ENCODE measurements around the gene TES.

The TES gene

GRCh38 chr7:116259156-116259870 lies 49.0 kb downstream of the TES start:
- DNase-seq: no peak
- Histone ChIP-seq H3K27me3 (replicated peaks) (no peaks in the 10 kb centered on the region), H3K4me3 (ENCODE audit: low read depth, low read length) (no peak overlapping the region), H3K36me3 (replicated peaks) (peaks cover 19% of the 10 kb centered on the region), H3K27ac (peak overlapping the region; percentile 18)
- in situ Hi-C loops (cut with HindIII; ENCODE audit: low pct_ligation_motif_present, low sequenced_read_pairs): loop anchor here (25.0 kb wide), 1 partner anchor 328 kb away; no protein-coding TSS in a partner anchor
- no peak for TF ChIP-seq CTCF (IDR thresholded peaks at IDR 0.05; ENCODE audit: low read depth, low read length, missing control alignments)

- peak overlapping the region; percentile 63 for H3K27ac ChIP-seq
- H3K36me3 ChIP-seq (replicated peaks): peaks cover 14% of the 10 kb centered on the region
- DNase-seq: peak; percentile 57
- H3K4me3 ChIP-seq (ENCODE audit: low read depth, low read length): no peak overlapping the region
- in situ Hi-C loops (cut with HindIII; ENCODE audit: low pct_ligation_motif_present, low sequenced_read_pairs): loop anchor here (25.0 kb wide), 1 partner anchor 327 kb away; no protein-coding TSS in a partner anchor
- no peaks in the 10 kb centered on the region for H3K27me3 ChIP-seq (replicated peaks)
- TF ChIP-seq CTCF (IDR thresholded peaks at IDR 0.05; ENCODE audit: low read depth, low read length, missing control alignments): no peak
Observed at GRCh38 chr7:116259871-116260440, 49.6 kb downstream of the TES start.

- no peak for DNase-seq
- in situ Hi-C loops (cut with HindIII; ENCODE audit: low pct_ligation_motif_present, low sequenced_read_pairs): loop anchor here (25.0 kb wide), 1 partner anchor 325 kb away; no protein-coding TSS in a partner anchor
- no peak for TF ChIP-seq CTCF (IDR thresholded peaks at IDR 0.05; ENCODE audit: low read depth, low read length, missing control alignments)
- H3K27me3 ChIP-seq (replicated peaks): no peaks in the 10 kb centered on the region
- H3K4me3 ChIP-seq (ENCODE audit: low read depth, low read length): no peak overlapping the region
- H3K36me3 ChIP-seq (replicated peaks): peaks cover 3% of the 10 kb centered on the region
- H3K27ac ChIP-seq: no peak overlapping the region
Observed at GRCh38 chr7:116261904-116262303, 51.6 kb downstream of the TES start.

GRCh38 chr7:116265881-116266280 lies 55.5 kb downstream of the TES start:
- Histone ChIP-seq H3K27ac (no peak overlapping the region), H3K27me3 (replicated peaks) (no peaks in the 10 kb centered on the region), H3K4me3 (ENCODE audit: low read depth, low read length) (no peak overlapping the region), H3K36me3 (replicated peaks) (no peaks in the 10 kb centered on the region)
- DNase-seq: no peak
- in situ Hi-C loops (cut with HindIII; ENCODE audit: low pct_ligation_motif_present, low sequenced_read_pairs): loop anchor here (25.0 kb wide), 1 partner anchor 321 kb away; no protein-coding TSS in a partner anchor
- TF ChIP-seq CTCF (IDR thresholded peaks at IDR 0.05; ENCODE audit: low read depth, low read length, missing control alignments): no peak

GRCh38 chr7:116269466-116269865 lies 59.1 kb downstream of the TES start:
- in situ Hi-C loops (cut with HindIII; ENCODE audit: low pct_ligation_motif_present, low sequenced_read_pairs): loop anchor here (25.0 kb wide), 1 partner anchor 318 kb away; no protein-coding TSS in a partner anchor
- no peaks in the 10 kb centered on the region for H3K27me3 ChIP-seq (replicated peaks)
- H3K4me3 ChIP-seq (ENCODE audit: low read depth, low read length): no peak overlapping the region
- no peak for DNase-seq
- no peak for TF ChIP-seq CTCF (IDR thresholded peaks at IDR 0.05; ENCODE audit: low read depth, low read length, missing control alignments)
- no peak overlapping the region for H3K27ac ChIP-seq
- H3K36me3 ChIP-seq (replicated peaks): no peaks in the 10 kb centered on the region

Measured in brain microvascular endothelial cell (primary cell).